ENCODE results near the gene KMT2E. TPM values are rescaled to one million over a fixed set of nuclear protein-coding genes. Genes with fewer than 3 reads are reported as not detected.

Gene KMT2E
- total RNA-seq, 2 experiments from 2014 or later = 295 to 296 TPM

- Mint-ChIP-seq H3K36me3 (ENCODE audit: low read depth) (peaks cover 12% of the 10 kb centered on the region), H3K4me3 (no peak overlapping the region), H3K4me1 (ENCODE audit: low read depth) (no peaks in the 10 kb centered on the region), H3K27ac (no peak overlapping the region), H3K9me3 (no peaks in the 10 kb centered on the region), H3K27me3 (no peaks in the 10 kb centered on the region)
- Histone ChIP-seq H3K36me3 (ENCODE audit: insufficient read depth, low read length) (peaks cover 5% of the 10 kb centered on the region), H3K9me3 (ENCODE audit: control insufficient read depth in 1 of 2, insufficient read depth in 1 of 2, low read length in 2 of 2) (no peaks in the 10 kb centered on the region), H3K27me3 (ENCODE audit: control insufficient read depth in 1 of 2, insufficient read depth in 2 of 2, low read length in 2 of 2) (no peaks in the 10 kb centered on the region), H3K4me1 (ENCODE audit: insufficient read depth, low read length) (no peaks in the 10 kb centered on the region), H3K27ac (ENCODE audit: low read depth in 1 of 2, low read length in 2 of 2) (no peak overlapping the region), H3K4me3 (ENCODE audit: low read length) (no peak overlapping the region)
- ChIA-PET CTCF (interaction anchor here (1.3 kb wide), 1 partner anchor 14 kb away, joined by 3 read pairs; no protein-coding TSS in a partner anchor), POLR2A (no interaction called here)
- no peak for TF ChIP-seq CTCF (IDR thresholded peaks at IDR 0.05)
- DNase-seq = no peak
- intact Hi-C loops (cut with DNase I, micrococcal nuclease) = loop anchor here in 1 of 2 experiments (2.0 kb wide), 1 partner anchor 16 kb away; no protein-coding TSS in a partner anchor
- ATAC-seq (ENCODE audit: poor library complexity) = no peak
These were observed 46.9 kb upstream of the KMT2E start for GRCh38 chr7:104967088-104967487.

- H3K4me3 Mint-ChIP-seq = no peak overlapping the region
- CTCF ChIA-PET = interaction anchor here (0.6 to 1.3 kb wide), 2 partner anchors 14 to 307 kb away, joined by 3 read pairs; no protein-coding TSS in a partner anchor
- no peak for DNase-seq
- no peaks in the 10 kb centered on the region for H3K4me1 Mint-ChIP-seq (ENCODE audit: low read depth)
- ATAC-seq (ENCODE audit: poor library complexity) = no peak
- Histone ChIP-seq H3K27ac (ENCODE audit: low read depth in 1 of 2, low read length in 2 of 2) (no peak overlapping the region), H3K36me3 (ENCODE audit: insufficient read depth, low read length) (peaks cover 5% of the 10 kb centered on the region), H3K4me1 (ENCODE audit: insufficient read depth, low read length) (no peaks in the 10 kb centered on the region), H3K4me3 (ENCODE audit: low read length) (no peak overlapping the region), H3K27me3 (ENCODE audit: control insufficient read depth in 1 of 2, insufficient read depth in 2 of 2, low read length in 2 of 2) (no peaks in the 10 kb centered on the region), H3K9me3 (ENCODE audit: control insufficient read depth in 1 of 2, insufficient read depth in 1 of 2, low read length in 2 of 2) (no peaks in the 10 kb centered on the region)
- H3K27me3 Mint-ChIP-seq = no peaks in the 10 kb centered on the region
- H3K9me3 Mint-ChIP-seq = no peaks in the 10 kb centered on the region
- H3K27ac Mint-ChIP-seq = no peak overlapping the region
- intact Hi-C loops (cut with DNase I, micrococcal nuclease) = loop anchor here in 1 of 2 experiments (2.0 kb wide), 1 partner anchor 17 kb away; no protein-coding TSS in a partner anchor
- POLR2A ChIA-PET = interaction anchor here (2.1 kb wide), 1 partner anchor 16 kb away, joined by 7 read pairs; no protein-coding TSS in a partner anchor
- peaks cover 12% of the 10 kb centered on the region for H3K36me3 Mint-ChIP-seq (ENCODE audit: low read depth)
- TF ChIP-seq CTCF (IDR thresholded peaks at IDR 0.05) = no peak
These were observed 46.4 kb upstream of the KMT2E start for GRCh38 chr7:104967595-104967994.

- no peak overlapping the region for H3K27ac Mint-ChIP-seq
- H3K4me3 Mint-ChIP-seq = no peak overlapping the region
- no peaks in the 10 kb centered on the region for H3K27me3 ChIP-seq (ENCODE audit: control insufficient read depth in 1 of 2, insufficient read depth in 2 of 2, low read length in 2 of 2)
- no peaks in the 10 kb centered on the region for H3K9me3 ChIP-seq (ENCODE audit: control insufficient read depth in 1 of 2, insufficient read depth in 1 of 2, low read length in 2 of 2)
- POLR2A ChIA-PET = interaction anchor here (1.2 to 2.1 kb wide), 2 partner anchors 15 to 43 kb away, joined by 4 to 7 read pairs; no protein-coding TSS in a partner anchor
- H3K4me1 Mint-ChIP-seq (ENCODE audit: low read depth) = no peaks in the 10 kb centered on the region
- no peaks in the 10 kb centered on the region for H3K4me1 ChIP-seq (ENCODE audit: insufficient read depth, low read length)
- intact Hi-C loops (cut with DNase I, micrococcal nuclease) = no loop called here
- H3K27ac ChIP-seq (ENCODE audit: low read depth in 1 of 2, low read length in 2 of 2) = no peak overlapping the region
- H3K27me3 Mint-ChIP-seq = no peaks in the 10 kb centered on the region
- H3K36me3 Mint-ChIP-seq (ENCODE audit: low read depth) = peaks cover 7% of the 10 kb centered on the region
- H3K9me3 Mint-ChIP-seq = no peaks in the 10 kb centered on the region
- CTCF ChIA-PET = no interaction called here
- TF ChIP-seq CTCF (IDR thresholded peaks at IDR 0.05) = no peak
- DNase-seq (no peak), ATAC-seq (ENCODE audit: poor library complexity) (no peak)
- no peak overlapping the region for H3K4me3 ChIP-seq (ENCODE audit: low read length)
- peaks cover 4% of the 10 kb centered on the region for H3K36me3 ChIP-seq (ENCODE audit: insufficient read depth, low read length)
These were observed 45.4 kb upstream of the KMT2E start for GRCh38 chr7:104968648-104969047.
